GM21576 (cell line): Measurements from ENCODE around the gene MYL12B.
A peak's percentile ranks its signal among the peaks of the same experiment; 100 is the strongest.
"Not testable (repeated sequence)": the region's sequence is repeated elsewhere in the genome, so short reads cannot be mapped to it uniquely, and the experiment has no call there.

Experiments
- ATAC-seq: cut with Tn5 transposase; IDR thresholded peaks from one replicate; pipeline ENCODE4 v1.9.1; 2021; ENCODE audit warnings: mild to moderate bottlenecking, moderate library complexity; ENCODE audit not compliant: unreplicated experiment

The MYL12B gene

DNA sequence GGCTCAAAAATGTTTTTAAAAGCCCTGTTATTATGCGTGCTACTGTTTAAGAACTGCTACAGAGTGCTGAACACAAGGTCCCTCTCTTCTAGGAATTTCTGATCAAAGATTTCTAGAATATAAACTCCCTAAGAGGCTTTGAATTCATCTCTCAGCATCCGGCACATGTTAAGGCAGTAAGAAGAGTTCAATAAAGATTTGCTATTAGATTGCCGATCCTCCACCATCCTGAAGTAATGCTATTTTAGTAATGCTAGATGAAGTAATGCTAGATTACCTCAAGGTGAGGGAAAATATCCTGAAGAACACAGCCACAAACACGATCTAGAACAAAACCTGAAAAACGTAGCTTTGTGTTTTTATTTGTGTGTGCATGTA lies 949 bp upstream of the MYL12B start:
- ATAC-seq = no peak

DNA sequence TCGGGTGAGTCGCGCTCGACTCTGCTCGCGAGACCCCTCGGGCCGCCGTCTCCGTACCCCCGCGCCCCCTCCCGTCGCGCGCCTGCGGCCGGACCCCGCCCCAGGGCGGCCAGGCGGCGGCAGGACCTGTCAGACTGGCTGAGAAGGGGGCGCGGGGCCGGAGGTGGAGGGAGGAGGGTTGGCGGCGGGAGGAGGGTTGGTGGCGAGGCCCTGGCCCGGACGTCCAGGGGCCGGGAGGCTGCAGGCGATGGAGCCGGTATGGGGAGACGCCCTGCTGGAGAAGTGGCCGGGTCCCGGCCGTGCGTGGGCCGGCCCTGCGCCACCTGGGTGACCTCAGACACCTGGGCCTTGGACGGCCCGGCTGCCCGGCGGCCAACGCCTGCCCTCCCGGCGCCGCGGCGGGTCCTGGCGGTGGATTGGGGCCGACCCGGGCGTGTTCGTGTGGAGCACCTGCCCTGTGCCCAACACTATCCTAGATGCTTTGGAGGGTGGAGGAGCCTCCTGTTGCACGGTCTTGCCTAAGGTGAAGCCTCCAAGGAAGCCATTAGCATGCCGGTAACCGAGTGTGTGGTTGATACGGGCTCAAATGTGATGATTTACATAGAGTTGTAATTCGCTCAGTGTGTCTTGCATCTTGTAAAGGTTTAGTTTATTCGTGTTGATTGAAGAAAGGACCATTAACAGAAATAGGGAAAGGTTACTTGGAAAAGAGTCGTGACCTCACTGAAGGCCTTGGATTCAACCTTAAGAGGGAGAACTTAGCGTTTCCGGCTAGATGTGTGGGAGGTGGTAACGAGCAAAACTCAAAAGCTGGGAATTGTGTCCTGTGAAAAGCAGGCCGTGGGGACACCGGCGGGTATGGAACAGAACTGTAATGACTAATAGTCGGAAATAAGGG lies 550 bp downstream of the MYL12B start:
- ATAC-seq = peak; percentile 28

DNA sequence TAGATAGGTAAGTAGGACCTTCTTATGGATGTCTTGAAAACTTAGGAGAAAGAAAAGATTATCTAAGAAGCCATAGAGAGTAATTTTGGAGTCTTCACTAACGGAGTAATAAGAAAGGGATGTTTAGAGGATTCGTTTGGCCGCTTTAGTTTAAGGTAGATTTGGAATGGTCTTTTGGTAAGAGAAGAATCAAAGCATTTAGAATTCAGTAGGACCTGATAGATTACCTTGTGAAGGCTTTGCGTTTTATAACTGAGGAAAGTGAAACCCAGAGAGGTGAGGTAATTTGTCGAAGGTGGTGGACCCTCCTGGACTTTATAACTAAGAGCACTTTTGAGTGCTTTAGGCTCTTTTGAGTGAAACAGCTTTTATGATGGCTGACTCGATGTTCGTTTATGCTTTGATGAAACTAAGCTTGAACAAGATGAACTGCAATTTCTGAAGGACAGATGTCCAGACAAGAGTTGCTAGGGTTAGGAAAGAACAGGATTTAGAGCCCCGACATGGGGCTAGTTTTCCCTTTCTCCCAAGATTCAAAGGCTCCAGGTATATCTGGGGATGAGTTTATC lies 1.3 kb downstream of the MYL12B start:
- no peak for ATAC-seq

- no peak for ATAC-seq
Measured at GRCh38 chr18:3264362-3264761, 2.4 kb downstream of the MYL12B start.

DNA sequence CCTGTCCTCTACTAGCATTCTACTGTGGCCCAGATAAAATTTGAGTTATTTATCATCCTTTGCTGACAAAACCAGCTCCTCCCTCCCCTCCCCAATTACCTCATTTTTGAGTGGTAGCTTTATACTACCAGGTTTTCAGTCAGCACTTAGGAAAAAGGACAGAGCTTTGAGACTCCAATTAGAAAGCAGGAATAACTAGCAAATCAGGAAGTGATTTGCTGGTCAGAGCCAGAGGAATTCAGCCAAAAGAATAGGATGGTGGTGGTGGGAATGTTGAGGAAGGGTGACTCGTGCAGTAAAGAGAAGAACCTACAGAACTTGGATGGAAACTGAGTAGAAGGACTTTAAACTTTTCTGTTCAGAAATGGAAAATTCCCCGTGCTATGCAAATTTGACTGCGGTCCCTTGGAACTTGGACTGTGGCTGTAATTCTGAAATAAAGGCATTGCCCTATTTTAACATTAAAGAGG lies 3.7 kb downstream of the MYL12B start:
- no peak for ATAC-seq

DNA sequence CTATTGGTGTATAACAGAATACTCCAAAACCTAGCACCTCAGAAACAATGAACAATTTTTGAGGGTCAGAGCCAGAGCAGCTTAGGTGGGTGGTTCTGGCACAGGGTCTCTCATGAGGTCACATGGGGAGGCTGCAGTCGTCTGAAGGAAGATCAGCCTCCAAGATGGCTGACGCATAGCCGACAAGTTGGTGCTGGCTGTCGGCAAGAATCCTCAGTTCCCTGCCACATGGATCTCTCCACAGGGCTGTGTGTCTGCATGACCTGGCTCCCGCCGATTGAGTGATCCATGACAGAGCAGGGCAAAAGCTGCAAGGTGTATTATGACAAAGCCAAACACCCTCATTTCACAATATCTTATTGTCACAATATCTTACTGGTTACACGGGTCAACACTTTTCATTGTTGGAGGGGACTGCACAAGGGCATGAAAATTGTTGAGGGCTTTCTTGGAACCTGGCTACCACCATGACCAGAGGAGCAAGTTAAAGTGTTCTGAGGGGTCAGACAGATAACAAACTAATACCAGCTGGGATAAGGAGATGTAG lies 4.2 kb downstream of the MYL12B start:
- ATAC-seq = no peak

GRCh38 chr18:3268306-3268705 lies 6.4 kb downstream of the MYL12B start:
- no peak for ATAC-seq

- ATAC-seq = no peak
Measured at GRCh38 chr18:3269241-3269913, 7.4 kb downstream of the MYL12B start.

GRCh38 chr18:3269914-3270299 lies 8.0 kb downstream of the MYL12B start:
- no peak for ATAC-seq

DNA sequence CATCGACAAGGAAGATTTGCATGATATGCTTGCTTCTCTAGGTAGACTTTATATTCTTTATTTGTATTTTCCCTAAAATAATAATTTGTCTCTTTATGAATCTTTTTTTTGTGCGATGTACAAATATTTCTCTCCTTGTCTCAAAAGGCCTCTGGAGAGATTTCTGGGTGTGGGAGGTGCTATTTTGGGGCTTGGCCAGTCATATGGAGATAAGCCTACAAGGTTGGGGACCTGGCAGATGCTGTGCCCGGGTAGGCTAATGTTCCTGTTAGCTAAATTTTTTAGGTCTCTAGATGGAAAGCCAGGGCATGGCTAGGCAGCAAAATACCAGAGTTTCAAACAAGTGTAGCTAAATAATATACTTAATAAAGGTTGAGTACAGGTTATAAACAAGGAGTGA lies 11.1 kb downstream of the MYL12B start:
- no peak for ATAC-seq

GRCh38 chr18:3277643-3278213 lies 15.8 kb downstream of the MYL12B start:
- not testable (repeated sequence) for ATAC-seq

- ATAC-seq = peak; percentile 82
Measured at GRCh38 chr18:3279201-3280185, 17.6 kb downstream of the MYL12B start.

GRCh38 chr18:3281456-3282400 lies 19.8 kb downstream of the MYL12B start:
- no peak for ATAC-seq

DNA sequence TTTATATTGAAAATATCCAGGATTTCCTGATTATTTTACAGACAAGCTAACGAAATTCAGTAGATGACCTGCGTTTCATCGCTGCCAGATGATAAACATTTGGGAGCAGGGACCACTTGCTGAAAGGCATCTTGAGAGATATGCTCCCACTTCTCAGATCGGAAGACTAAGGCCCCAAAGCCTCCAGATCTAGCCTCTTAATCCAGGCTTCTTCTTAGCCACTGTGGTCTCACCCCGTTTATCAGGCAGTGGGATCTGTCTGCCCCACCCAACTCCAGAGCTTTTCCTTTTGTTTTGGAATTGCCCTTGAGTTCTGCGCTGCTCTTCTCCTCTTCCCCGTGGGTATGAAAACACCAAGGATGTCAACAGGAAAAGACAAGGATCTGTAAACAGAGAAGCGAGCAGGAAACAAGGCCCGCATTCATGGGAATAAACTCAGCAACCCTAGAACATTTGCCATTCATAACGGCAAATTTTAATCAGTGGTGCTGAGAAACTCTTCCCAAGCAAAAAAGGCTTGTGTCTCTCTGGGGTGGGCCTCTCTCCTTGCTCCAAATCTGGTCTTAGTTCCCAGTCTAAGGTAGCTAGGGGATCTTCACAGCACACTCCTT lies 21.4 kb downstream of the MYL12B start:
- no peak for ATAC-seq

DNA sequence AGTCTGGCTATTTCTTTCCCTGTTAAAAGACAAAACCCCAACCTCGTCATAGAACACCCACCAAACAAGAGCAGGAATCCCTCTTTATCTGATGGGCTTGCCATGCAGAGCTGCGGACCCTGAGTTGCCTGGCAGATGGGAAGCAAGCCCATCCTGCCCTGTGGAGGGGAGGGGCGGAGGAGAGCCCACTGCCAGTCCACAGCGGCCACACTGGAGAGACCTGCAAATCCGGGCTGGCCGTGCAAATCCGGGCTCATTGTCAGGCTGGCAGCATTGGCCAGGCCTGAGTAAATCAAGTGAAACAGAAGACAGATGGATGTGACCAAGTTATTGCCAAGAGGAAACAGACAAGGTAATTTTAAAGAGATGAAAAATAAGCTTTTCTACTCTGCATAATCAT lies 22.0 kb downstream of the MYL12B start:
- ATAC-seq = no peak

DNA sequence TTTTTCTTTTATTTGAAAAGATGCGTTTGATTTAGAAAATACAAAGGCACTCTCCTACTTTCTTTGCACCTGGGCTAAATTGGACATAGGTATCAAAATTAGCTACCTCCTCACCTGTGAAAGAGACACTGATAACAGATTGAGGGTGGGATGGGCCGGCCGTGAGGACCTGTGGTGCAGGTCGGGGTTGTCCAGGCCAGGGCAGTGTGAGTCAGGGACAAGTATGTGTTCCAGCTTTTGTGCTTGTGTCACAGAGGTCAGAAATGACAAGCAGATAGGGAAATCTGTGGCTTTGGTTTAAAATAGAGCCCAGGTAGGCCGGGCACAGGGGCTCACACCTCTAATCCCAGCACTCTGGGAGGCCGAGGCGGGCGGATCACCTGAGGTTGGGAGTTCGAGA lies 22.6 kb downstream of the MYL12B start:
- no peak for ATAC-seq

DNA sequence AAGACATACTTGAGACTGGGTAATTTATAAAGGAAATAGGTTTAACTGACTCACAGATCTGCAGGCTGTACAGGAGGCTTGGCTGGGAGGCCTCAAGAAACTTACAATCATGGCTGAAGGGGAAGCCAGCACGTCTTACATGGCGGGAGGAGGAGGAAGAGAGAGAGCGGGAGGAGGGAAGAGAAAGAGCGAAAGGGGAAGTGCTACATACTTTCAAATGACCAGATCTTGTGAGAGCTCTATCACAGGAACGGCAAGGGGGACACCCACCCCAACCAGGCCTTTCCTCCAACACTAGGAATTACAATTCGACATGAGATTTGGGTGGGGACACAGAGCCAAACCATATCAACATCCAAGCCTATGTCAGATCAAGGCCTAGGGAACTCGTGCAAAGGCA lies 24.2 kb downstream of the MYL12B start:
- ATAC-seq = no peak

GRCh38 chr18:3293196-3293951 lies 31.4 kb downstream of the MYL12B start:
- no peak for ATAC-seq
